Natural killer cell (primary cell): Measurements from ENCODE around the gene FBXL16. TPM values are rescaled to one million over a fixed set of nuclear protein-coding genes. Genes with fewer than 3 reads are reported as not detected.

Experiments used
- ATAC-seq, 3 donors: fragments of 150-1000 bp in 2 of 3; fragments of 200-7000 bp in 1 of 3; cut with Tn5 transposase; 1 replicate in 1 of 3; 2 replicates in 2 of 3; pipeline ENCODE4 v1.10.0; 2021; ENCODE audit warnings: mild to moderate bottlenecking in 2 of 3, moderate library complexity in 2 of 3
- DNase-seq, 2 donors: peaks; one replicate each; pipeline versions ENCODE4 v3.0.0 to v3.0.0-alpha.2; 2013 to 2021; ENCODE audit warnings: mixed read lengths in 1 of 2
- H3K27ac ChIP-seq: one replicate; pipeline ENCODE4 v1.5.1; 2013; ENCODE audit warnings: mild to moderate bottlenecking, low read length
- H3K27me3 ChIP-seq: one replicate; pipeline ENCODE4 v1.6.1; 2013; ENCODE audit warnings: low read length; ENCODE audit not compliant: control insufficient read depth, insufficient read depth
- H3K36me3 ChIP-seq: one replicate; pipeline ENCODE4 v1.6.1; 2013; ENCODE audit warnings: low read length; ENCODE audit not compliant: control insufficient read depth, insufficient read depth
- H3K4me1 ChIP-seq: one replicate; pipeline ENCODE4 v1.6.1; 2013; ENCODE audit warnings: low read length; ENCODE audit not compliant: control insufficient read depth, insufficient read depth
- H3K4me3 ChIP-seq: one replicate; pipeline ENCODE4 v1.5.1; 2013; ENCODE audit warnings: low read length
- H3K9me3 ChIP-seq: one replicate; pipeline ENCODE4 v1.6.1; 2013; ENCODE audit warnings: low read length; ENCODE audit not compliant: control insufficient read depth, insufficient read depth
- H3K27ac Mint-ChIP-seq, 2 donors: one replicate each; pipeline ENCODE4 v1.8.0; 2022; ENCODE audit warnings: mild to moderate bottlenecking in 2 of 2, mixed read lengths in 2 of 2, moderate library complexity in 1 of 2
- H3K27me3 Mint-ChIP-seq, 2 donors: one replicate each; pipeline ENCODE4 v1.8.0; 2022; ENCODE audit warnings: low read depth in 2 of 2, mixed read lengths in 2 of 2
- H3K36me3 Mint-ChIP-seq: one replicate; pipeline ENCODE4 v1.8.0; 2022; ENCODE audit warnings: mixed read lengths
- H3K4me1 Mint-ChIP-seq, 2 donors: one replicate each; pipeline ENCODE4 v1.8.0; 2022; ENCODE audit warnings: mixed read lengths in 2 of 2
- H3K4me3 Mint-ChIP-seq: one replicate; pipeline ENCODE4 v1.8.0; 2022; ENCODE audit warnings: mild to moderate bottlenecking, moderate library complexity, mixed read lengths
- H3K9me3 Mint-ChIP-seq, 2 donors: one replicate each; pipeline ENCODE4 v1.8.0; 2022; ENCODE audit warnings: mixed read lengths in 2 of 2
- WGBS: methylation state at CpG from one replicate; pipeline ENCODE4 v1.1.7; 2013; ENCODE audit warnings: missing lambda C conversion rate; ENCODE audit not compliant: insufficient coverage; 5-methylcytosine and 5-hydroxymethylcytosine counted together
- intact Hi-C: fragments of 100-400 bp; cut with micrococcal nuclease; formaldehyde crosslinking; loops from one replicate; pipeline ENCODE4 v1.14.2; 2022
- total RNA-seq, 4 donors: library from RNA; stranded (reverse); fragments of 120-200 nt in 1 of 4; gene quantifications; one replicate each; pipeline versions ENCODE4 v1.2.3 to v1.2.4, GENCODE V29; 2013 to 2022
- TF ChIP-seq, protein P1 (sequence below): fragments of 200-600 bp; IDR thresholded peaks from one replicate; pipeline ENCODE4 v1.8.0; 2022; ENCODE audit warnings: antibody characterized with exemption

FBXL16 gene
- total RNA-seq, 3 donors from 2014 or later (not counting 1 experiment from before 2014, with no cell fraction given) = 0.48 to 0.79 TPM; not detected in 1

DNA sequence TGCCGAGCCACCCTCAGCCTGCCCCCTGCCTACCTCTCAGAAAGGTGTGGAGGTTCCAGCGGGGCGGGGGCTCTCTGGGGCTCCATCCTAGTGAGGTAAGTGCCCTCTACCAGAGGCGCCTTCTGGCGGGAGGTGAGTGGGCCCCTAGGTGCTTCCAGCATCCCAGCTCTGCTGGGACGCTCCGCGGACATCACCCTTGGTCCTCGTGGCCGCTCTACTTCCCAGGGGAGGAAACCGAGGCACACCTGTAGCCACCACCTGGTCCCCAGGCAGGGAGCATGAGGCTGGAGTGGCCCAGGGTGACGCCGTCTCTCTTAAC is 62.6 kb downstream of the FBXL16 start:
- 90% methylated on average over 11 of the region's 13 CpGs for WGBS
- ATAC-seq = no peak
- H3K9me3 Mint-ChIP-seq = no peaks in the 10 kb centered on the region

More for the DNA sequence above, 62.6 kb downstream of the FBXL16 start:
- Histone ChIP-seq H3K4me1 (peaks cover 31% of the 10 kb centered on the region), H3K27me3 (no peaks in the 10 kb centered on the region), H3K27ac (no peak overlapping the region), H3K36me3 (no peaks in the 10 kb centered on the region), H3K4me3 (no peak overlapping the region), H3K9me3 (no peaks in the 10 kb centered on the region)
- Mint-ChIP-seq H3K4me3 (peak overlapping the region; percentile 75), H3K4me1 (peaks cover 0 to 13% of the 10 kb centered on the region in 2 donors), H3K27me3 (no peaks in the 10 kb centered on the region), H3K36me3 (no peaks in the 10 kb centered on the region), H3K27ac (no peak overlapping the region)
- intact Hi-C loops = no loop called here
- TF ChIP-seq, protein P1, sequence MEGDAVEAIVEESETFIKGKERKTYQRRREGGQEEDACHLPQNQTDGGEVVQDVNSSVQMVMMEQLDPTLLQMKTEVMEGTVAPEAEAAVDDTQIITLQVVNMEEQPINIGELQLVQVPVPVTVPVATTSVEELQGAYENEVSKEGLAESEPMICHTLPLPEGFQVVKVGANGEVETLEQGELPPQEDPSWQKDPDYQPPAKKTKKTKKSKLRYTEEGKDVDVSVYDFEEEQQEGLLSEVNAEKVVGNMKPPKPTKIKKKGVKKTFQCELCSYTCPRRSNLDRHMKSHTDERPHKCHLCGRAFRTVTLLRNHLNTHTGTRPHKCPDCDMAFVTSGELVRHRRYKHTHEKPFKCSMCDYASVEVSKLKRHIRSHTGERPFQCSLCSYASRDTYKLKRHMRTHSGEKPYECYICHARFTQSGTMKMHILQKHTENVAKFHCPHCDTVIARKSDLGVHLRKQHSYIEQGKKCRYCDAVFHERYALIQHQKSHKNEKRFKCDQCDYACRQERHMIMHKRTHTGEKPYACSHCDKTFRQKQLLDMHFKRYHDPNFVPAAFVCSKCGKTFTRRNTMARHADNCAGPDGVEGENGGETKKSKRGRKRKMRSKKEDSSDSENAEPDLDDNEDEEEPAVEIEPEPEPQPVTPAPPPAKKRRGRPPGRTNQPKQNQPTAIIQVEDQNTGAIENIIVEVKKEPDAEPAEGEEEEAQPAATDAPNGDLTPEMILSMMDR = no peak
- DNase-seq = no peak

Other genes starting within 250 kb of the FBXL16 start
- 100 to 1,000 TPM; 151 to 275 (median 186) TPM for gene CAPN15, start 178.1 kb downstream of the FBXL16 start, total RNA-seq
- under 1 TPM in 1 of 3 donors, not detected in 2; 0.20 TPM for gene PRR35, start 145.4 kb downstream of the FBXL16 start, total RNA-seq
- gene NHLRC4, start 138.8 kb downstream of the FBXL16 start, total RNA-seq = under 1 TPM; 0.28 to 0.75 (median 0.35) TPM
- 10 to 100 TPM; 27.6 to 40.5 (median 37.0) TPM for gene PIGQ, start 135.8 kb downstream of the FBXL16 start, total RNA-seq
- gene RAB40C, start 115.7 kb downstream of the FBXL16 start, total RNA-seq = 10 to 100 TPM; 12.7 to 20.8 (median 20.0) TPM
- 1 to 10 TPM in 1 of 3 donors, under 1 TPM in 2; 0.60 to 1.7 (median 0.75) TPM for gene WFIKKN1, start 74.8 kb downstream of the FBXL16 start, total RNA-seq
- gene METTL26, start 69.5 kb downstream of the FBXL16 start, total RNA-seq = 10 to 100 TPM; 33.7 to 36.3 (median 36.1) TPM
- 10 to 100 TPM; 11.3 to 17.4 (median 15.7) TPM for gene MCRIP2, start 64.0 kb downstream of the FBXL16 start, total RNA-seq
- gene WDR90, start 56.4 kb downstream of the FBXL16 start, total RNA-seq = 10 to 100 TPM; 16.7 to 22.8 (median 20.2) TPM
- gene RHOT2, start 37.7 kb downstream of the FBXL16 start, total RNA-seq = 100 to 1,000 TPM; 205 to 216 (median 211) TPM
- gene RHBDL1, start 30.1 kb downstream of the FBXL16 start, total RNA-seq = 1 to 10 TPM; 2.9 to 4.2 (median 4.2) TPM
- gene STUB1, start 25.4 kb downstream of the FBXL16 start, total RNA-seq = 10 to 100 TPM; 89.5 to 95.4 (median 93.5) TPM
- gene JMJD8, start 21.5 kb downstream of the FBXL16 start, total RNA-seq = 10 to 100 TPM; 29.5 to 32.6 (median 31.5) TPM
- gene WDR24, start 15.4 kb downstream of the FBXL16 start, total RNA-seq = 10 to 100 TPM in 2 of 3 donors, 1 to 10 TPM in 1; 8.8 to 14.1 (median 10.2) TPM
- gene METRN, start 9.3 kb upstream of the FBXL16 start, total RNA-seq = 10 to 100 TPM; 11.8 to 16.6 (median 14.3) TPM
- 10 to 100 TPM; 33.7 to 39.0 (median 37.7) TPM for gene ANTKMT, start 15.3 kb upstream of the FBXL16 start, total RNA-seq
- gene CCDC78, start 20.6 kb upstream of the FBXL16 start, total RNA-seq = 10 to 100 TPM in 1 of 3 donors, 1 to 10 TPM in 2; 6.2 to 10.0 (median 7.7) TPM
- gene HAGHL, start 21.3 kb upstream of the FBXL16 start, total RNA-seq = 10 to 100 TPM; 13.5 to 21.5 (median 15.7) TPM
- gene CIAO3, start 35.2 kb upstream of the FBXL16 start, total RNA-seq = 10 to 100 TPM; 36.9 to 39.8 (median 37.5) TPM
- not detected for gene MSLN, start 54.9 kb upstream of the FBXL16 start, total RNA-seq
- gene RPUSD1, start 82.6 kb upstream of the FBXL16 start, total RNA-seq = 10 to 100 TPM; 20.8 to 31.7 (median 29.6) TPM
- gene CHTF18, start 82.8 kb upstream of the FBXL16 start, total RNA-seq = 10 to 100 TPM; 26.7 to 52.4 (median 40.5) TPM
- gene GNG13, start 94.9 kb upstream of the FBXL16 start, total RNA-seq = not detected